Natural killer cell treated with Interleukin-12 subunit alpha and Interleukin-12 subunit beta and Interleukin-15 and Interleukin-18, amount 100 ng/mL, for 72 hours (primary cell): ENCODE measurements around the gene PCDHB16. TPM values are rescaled to one million over a fixed set of nuclear protein-coding genes. Genes with fewer than 3 reads are reported as not detected.
A peak's percentile ranks its signal among the peaks of the same experiment; 100 is the strongest.
"Not testable (repeated sequence)": the region's sequence is repeated elsewhere in the genome, so short reads cannot be mapped to it uniquely, and the experiment has no call there.

Experiments used
- ATAC-seq, 2 donors: fragments of 150-1000 bp; cut with Tn5 transposase in 1 of 2; sonication (Bioruptor Pico), chemical (Tn5 transposase) in 1 of 2; 2 replicates each; pipeline ENCODE4 v1.10.0; 2021
- DNase-seq: peaks from one replicate; pipeline ENCODE4 v3.0.0; 2022; ENCODE audit warnings: low spot score
- H3K27ac Mint-ChIP-seq, 2 donors: 1 replicate in 1 of 2; 2 replicates in 1 of 2; pipeline ENCODE4 v1.8.0; 2022; ENCODE audit warnings: mixed read lengths in 2 of 2, mild to moderate bottlenecking in 1 of 2, moderate library complexity in 1 of 2
- H3K27me3 Mint-ChIP-seq, 2 donors: 1 replicate in 1 of 2; 2 replicates in 1 of 2; pipeline ENCODE4 v1.8.0; 2022; ENCODE audit warnings: mixed read lengths in 2 of 2
- H3K36me3 Mint-ChIP-seq: one replicate; pipeline ENCODE4 v1.8.0; 2022; ENCODE audit warnings: mixed read lengths
- H3K4me1 Mint-ChIP-seq, 2 donors: 1 replicate in 1 of 2; 2 replicates in 1 of 2; pipeline ENCODE4 v1.8.0; 2022; ENCODE audit warnings: low read depth in 2 of 2, mixed read lengths in 2 of 2, mild to moderate bottlenecking in 1 of 2
- H3K4me3 Mint-ChIP-seq: one replicate; pipeline ENCODE4 v1.8.0; 2022; ENCODE audit warnings: mixed read lengths
- H3K9me3 Mint-ChIP-seq: 2 replicates; pipeline ENCODE4 v1.8.0; 2022; ENCODE audit warnings: mixed read lengths
- total RNA-seq, 2 donors: library from RNA; stranded (reverse); gene quantifications; one replicate each; pipeline ENCODE4 v1.2.3, GENCODE V29; 2022

PCDHB16 gene
- total RNA-seq, 2 donors from 2014 or later, result not detected

DNA sequence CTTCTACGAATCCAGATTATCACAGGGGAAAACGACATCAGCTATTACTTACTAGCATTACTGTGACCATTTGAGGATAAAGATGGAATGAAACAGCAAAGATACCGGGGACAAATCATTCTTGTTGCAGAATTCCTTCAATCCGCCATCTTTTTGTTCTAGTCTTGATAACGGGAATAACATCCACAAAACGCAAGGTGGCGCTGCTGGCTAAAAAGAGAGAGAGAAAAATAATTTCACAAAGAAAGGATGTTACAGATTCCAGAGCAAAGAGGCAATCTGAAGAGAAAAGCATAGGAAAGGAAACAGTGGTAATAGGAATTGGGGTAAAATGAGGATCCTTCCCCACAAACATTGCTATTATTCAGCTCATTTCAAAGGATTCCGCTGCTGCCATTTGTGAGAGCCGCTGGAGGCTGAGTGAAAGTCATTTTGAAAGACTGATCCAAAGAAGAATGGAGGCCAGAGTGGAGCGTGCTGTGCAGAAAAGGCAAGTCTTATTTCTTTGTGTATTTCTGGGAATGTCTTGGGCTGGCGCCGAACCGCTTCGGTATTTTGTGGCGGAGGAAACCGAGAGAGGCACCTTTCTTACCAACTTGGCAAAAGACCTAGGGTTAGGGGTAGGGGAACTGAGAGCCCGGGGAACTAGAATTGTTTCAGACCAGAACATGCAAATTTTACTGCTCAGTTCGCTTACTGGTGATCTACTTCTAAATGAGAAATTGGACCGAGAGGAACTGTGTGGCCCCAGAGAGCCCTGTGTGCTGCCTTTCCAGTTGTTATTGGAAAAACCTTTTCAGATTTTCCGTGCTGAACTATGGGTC lies 9.6 kb upstream of the PCDHB16 start, which contains the start of gene PCDHB7:
PCDHB7 (plus strand) TSS at position 264 of the 824 bp plus-strand sequence; CDS start at position 456, 192 bp downstream.
- ATAC-seq (no peak), DNase-seq (no peak)
- Mint-ChIP-seq H3K9me3 (peaks cover 8% of the 10 kb centered on the region), H3K36me3 (peaks cover 11% of the 10 kb centered on the region), H3K27me3 (peaks cover 11 to 35% of the 10 kb centered on the region in 2 donors), H3K4me3 (no peak within 1 kb of the TSS), H3K27ac (no peak within 1 kb of the TSS), H3K4me1 (no peaks in the 10 kb centered on the region)

DNA sequence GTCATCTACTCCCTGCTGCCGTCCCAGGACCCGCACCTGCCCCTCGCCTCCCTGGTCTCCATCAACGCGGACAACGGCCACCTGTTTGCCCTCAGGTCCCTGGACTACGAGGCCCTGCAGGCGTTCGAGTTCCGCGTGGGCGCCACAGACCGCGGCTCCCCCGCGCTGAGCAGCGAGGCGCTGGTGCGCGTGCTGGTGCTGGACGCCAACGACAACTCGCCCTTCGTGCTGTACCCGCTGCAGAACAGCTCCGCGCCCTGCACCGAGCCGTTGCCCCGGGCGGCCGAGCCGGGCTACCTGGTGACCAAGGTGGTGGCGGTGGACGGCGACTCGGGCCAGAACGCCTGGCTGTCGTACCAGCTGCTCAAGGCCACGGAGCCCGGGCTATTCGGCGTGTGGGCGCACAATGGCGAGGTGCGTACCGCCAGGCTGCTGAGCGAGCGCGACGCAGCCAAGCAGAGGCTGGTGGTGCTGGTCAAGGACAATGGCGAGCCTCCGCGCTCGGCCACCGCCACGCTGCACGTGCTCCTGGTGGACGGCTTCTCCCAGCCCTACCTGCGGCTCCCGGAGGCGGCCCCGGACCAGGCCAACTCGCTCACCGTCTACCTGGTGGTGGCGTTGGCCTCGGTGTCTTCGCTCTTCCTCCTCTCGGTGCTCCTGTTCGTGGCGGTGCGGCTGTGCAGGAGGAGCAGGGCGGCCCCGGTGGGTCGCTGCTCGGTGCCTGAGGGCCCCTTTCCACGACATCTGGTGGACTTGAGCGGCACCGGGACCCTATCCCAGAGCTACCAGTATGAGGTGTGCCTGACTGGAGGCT lies 7.7 kb upstream of the PCDHB16 start:
- H3K4me3 Mint-ChIP-seq, ATAC-seq, H3K9me3 Mint-ChIP-seq, DNase-seq, H3K27ac Mint-ChIP-seq, H3K36me3 Mint-ChIP-seq, H3K4me1 Mint-ChIP-seq: not testable (repeated sequence)
- peaks cover 6 to 22% of the 10 kb centered on the region in 2 donors for H3K27me3 Mint-ChIP-seq

DNA sequence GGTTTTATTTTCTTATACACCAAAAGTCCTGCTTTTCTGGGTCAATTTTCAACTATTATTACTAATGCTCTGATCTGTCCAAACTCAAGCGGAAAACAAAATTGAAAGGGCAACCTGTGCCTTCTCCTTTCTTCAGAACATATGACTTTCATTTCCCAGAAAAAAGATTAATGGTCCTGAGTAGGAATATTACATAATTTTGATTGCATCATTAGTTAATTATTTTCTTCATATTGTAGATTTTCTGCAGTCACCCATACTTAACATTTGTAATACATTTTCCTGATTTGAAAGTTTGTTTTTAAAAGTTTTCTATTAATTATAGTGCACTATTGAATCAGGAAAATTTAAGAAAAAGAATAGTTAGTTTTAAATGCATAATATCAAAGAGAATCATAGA lies 6.3 kb upstream of the PCDHB16 start:
- DNase-seq (no peak), ATAC-seq (no peak)
- peaks cover 6 to 9% of the 10 kb centered on the region in 2 donors for H3K27me3 Mint-ChIP-seq
- no peaks in the 10 kb centered on the region for H3K9me3 Mint-ChIP-seq
- no peak overlapping the region for H3K4me3 Mint-ChIP-seq
- H3K36me3 Mint-ChIP-seq, result peaks cover 6% of the 10 kb centered on the region
- H3K4me1 Mint-ChIP-seq, result no peaks in the 10 kb centered on the region
- no peak overlapping the region for H3K27ac Mint-ChIP-seq

DNA sequence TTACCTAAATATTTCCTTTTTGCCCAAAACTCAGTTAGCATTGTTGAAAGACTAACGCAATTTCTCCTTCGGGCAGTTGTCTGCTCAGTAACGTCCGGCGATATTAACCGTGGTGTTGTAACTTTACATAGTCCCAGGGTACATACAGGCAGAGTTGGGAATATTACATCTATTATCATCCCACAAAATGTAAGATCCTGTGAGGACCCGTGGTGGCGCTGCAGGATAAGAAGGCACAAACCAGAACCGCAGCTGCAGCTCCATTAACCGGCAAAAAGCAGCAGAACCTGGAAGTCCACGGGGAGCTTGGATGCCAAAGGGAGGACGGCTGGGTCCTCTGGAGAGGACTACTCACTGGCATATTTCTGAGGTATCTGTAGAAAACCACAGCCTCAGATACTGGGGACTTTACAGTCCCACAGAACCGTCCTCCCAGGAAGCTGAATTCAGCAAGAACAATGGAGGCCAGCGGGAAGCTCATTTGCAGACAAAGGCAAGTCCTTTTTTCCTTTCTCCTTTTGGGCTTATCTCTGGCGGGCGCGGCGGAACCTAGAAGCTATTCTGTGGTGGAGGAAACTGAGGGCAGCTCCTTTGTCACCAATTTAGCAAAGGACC lies 4.5 kb upstream of the PCDHB16 start, which contains the start of gene PCDHB8:
PCDHB8 (plus strand) TSS at position 214 of the 615 bp plus-strand sequence; CDS start at position 459, 245 bp downstream.
- H3K36me3 Mint-ChIP-seq, ATAC-seq, H3K9me3 Mint-ChIP-seq: not testable (repeated sequence)

DNA sequence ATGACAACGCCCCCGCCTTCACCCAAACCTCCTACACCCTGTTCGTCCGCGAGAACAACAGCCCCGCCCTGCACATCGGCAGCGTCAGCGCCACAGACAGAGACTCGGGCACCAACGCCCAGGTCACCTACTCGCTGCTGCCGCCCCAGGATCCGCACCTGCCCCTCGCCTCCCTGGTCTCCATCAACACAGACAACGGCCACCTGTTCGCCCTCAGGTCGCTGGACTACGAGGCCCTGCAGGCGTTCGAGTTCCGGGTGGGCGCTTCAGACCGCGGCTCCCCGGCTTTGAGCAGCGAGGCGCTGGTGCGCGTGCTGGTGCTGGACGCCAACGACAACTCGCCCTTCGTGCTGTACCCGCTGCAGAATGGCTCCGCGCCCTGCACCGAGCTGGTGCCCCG lies 2.8 kb upstream of the PCDHB16 start:
- not testable (repeated sequence) for H3K4me1 Mint-ChIP-seq, DNase-seq, H3K27ac Mint-ChIP-seq, ATAC-seq, H3K4me3 Mint-ChIP-seq, H3K36me3 Mint-ChIP-seq, H3K9me3 Mint-ChIP-seq
- peaks cover 9 to 11% of the 10 kb centered on the region in 2 donors for H3K27me3 Mint-ChIP-seq

More for the DNA sequence above, 4.5 kb upstream of the PCDHB16 start, which contains the start of gene PCDHB8:
- H3K4me1 Mint-ChIP-seq, H3K4me3 Mint-ChIP-seq, H3K27ac Mint-ChIP-seq, DNase-seq: not testable (repeated sequence)
- H3K27me3 Mint-ChIP-seq, result peaks cover 10 to 11% of the 10 kb centered on the region in 2 donors

DNA sequence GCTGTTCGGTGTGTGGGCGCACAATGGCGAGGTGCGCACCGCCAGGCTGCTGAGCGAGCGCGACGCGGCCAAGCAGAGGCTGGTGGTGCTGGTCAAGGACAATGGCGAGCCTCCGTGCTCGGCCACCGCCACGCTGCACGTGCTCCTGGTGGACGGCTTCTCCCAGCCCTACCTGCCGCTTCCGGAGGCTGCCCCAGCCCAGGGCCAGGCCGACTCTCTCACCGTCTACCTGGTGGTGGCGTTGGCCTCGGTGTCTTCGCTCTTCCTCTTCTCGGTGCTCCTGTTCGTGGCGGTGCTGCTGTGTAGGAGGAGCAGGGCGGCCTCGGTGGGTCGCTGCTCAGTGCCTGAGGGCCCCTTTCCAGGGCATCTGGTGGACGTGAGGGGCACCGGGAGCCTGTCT lies 2.3 kb upstream of the PCDHB16 start:
- H3K9me3 Mint-ChIP-seq, H3K4me1 Mint-ChIP-seq, H3K4me3 Mint-ChIP-seq, ATAC-seq, DNase-seq, H3K36me3 Mint-ChIP-seq, H3K27ac Mint-ChIP-seq: not testable (repeated sequence)
- peaks cover 13 to 15% of the 10 kb centered on the region in 2 donors for H3K27me3 Mint-ChIP-seq

DNA sequence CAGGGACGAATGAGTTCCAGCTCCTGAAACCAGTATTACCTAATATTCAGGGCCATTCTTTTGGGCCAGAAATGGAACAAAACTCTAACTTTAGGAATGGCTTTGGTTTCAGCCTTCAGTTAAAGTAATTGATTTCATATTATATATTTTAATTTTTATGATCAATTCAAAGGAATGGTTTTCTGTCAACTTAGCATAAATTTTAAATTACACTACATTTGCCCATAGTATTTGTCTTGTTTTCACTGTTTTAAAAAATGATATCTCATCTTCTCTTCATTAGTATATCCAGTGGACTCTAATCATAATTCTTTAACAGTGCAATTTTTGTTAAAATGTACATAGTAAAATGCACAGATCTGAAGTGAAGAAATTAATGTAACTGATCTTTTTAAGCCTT lies 1.9 kb upstream of the PCDHB16 start:
- H3K27me3 Mint-ChIP-seq, result peaks cover 16% of the 10 kb centered on the region in 2 donors
- peaks cover 0 to 3% of the 10 kb centered on the region in 2 donors for H3K4me1 Mint-ChIP-seq
- DNase-seq (no peak), ATAC-seq (no peak)
- no peak overlapping the region for H3K27ac Mint-ChIP-seq
- H3K36me3 Mint-ChIP-seq, result peaks cover 12% of the 10 kb centered on the region
- no peak overlapping the region for H3K4me3 Mint-ChIP-seq
- peaks cover 3% of the 10 kb centered on the region for H3K9me3 Mint-ChIP-seq

DNA sequence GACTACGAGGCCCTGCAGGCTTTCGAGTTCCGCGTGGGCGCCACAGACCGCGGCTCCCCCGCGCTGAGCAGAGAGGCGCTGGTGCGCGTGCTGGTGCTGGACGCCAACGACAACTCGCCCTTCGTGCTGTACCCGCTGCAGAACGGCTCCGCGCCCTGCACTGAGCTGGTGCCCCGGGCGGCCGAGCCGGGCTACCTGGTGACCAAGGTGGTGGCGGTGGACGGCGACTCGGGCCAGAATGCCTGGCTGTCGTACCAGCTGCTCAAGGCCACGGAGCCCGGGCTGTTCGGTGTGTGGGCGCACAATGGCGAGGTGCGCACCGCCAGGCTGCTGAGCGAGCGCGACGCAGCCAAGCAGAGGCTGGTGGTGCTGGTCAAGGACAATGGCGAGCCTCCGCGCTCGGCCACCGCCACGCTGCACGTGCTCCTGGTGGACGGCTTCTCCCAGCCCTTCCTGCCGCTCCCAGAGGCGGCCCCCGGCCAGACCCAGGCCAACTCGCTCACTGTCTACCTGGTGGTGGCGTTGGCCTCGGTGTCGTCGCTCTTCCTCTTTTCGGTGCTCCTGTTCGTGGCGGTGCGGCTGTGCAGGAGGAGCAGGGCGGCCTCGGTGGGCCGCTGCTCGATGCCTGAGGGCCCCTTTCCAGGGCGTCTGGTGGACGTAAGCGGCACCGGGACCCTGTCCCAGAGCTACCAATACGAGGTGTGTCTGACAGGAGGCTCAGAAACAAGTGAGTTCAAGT lies 2.1 kb downstream of the PCDHB16 start:
- Mint-ChIP-seq H3K36me3 (peaks cover 31% of the 10 kb centered on the region), H3K27me3 (peaks cover 22 to 43% of the 10 kb centered on the region in 2 donors)
- H3K27ac Mint-ChIP-seq, DNase-seq, H3K9me3 Mint-ChIP-seq, H3K4me3 Mint-ChIP-seq, H3K4me1 Mint-ChIP-seq, ATAC-seq: not testable (repeated sequence)

DNA sequence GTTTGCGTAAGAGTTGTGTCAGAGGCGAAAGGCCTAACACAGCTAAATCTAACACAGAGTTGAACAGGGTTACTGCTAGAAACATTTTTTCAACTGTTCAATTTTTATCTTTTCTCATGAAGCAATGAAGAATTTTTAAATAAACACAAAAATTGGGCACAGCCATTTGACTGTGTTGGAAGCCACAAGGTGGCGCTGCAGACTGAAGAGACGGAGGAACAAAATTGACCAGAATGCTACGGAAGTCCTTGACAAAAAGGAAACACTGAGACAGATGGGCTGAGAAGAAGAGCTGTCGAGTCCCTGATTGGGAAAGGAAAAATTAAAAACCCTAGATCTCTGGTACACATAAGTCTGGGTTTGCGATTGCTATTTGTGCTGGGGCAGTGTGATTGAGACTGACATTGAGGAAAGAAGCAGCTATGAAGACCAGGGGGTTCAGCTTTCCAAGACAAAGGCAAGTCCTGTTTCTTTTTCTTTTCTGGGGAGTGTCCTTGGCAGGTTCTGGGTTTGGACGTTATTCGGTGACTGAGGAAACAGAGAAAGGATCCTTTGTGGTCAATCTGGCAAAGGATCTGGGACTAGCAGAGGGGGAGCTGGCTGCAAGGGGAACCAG lies 4.8 kb downstream of the PCDHB16 start, which contains the start of gene PCDHB9:
PCDHB9 (plus strand) TSS at position 265 of the 616 bp plus-strand sequence; CDS start at position 423, 158 bp downstream.
- Mint-ChIP-seq H3K4me1 (peaks cover 5 to 6% of the 10 kb centered on the region in 2 donors), H3K27me3 (peaks cover 24 to 42% of the 10 kb centered on the region in 2 donors), H3K36me3 (peaks cover 31% of the 10 kb centered on the region), H3K4me3 (peak within 1 kb of the TSS; percentile 44), H3K27ac (no peak within 1 kb of the TSS), H3K9me3 (peaks cover 6% of the 10 kb centered on the region)
- DNase-seq (no peak), ATAC-seq (no peak)

DNA sequence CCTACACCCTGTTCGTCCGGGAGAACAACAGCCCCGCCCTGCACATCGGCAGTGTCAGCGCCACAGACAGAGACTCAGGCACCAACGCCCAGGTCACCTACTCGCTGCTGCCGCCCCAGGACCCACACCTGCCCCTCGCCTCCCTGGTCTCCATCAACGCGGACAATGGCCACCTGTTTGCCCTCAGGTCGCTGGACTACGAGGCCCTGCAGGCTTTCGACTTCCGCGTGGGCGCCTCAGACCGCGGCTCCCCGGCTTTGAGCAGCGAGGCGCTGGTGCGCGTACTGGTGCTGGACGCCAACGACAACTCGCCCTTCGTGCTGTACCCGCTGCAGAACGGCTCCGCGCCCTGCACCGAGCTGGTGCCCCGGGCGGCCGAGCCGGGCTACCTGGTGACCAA lies 6.5 kb downstream of the PCDHB16 start:
- not testable (repeated sequence) for H3K4me1 Mint-ChIP-seq, H3K4me3 Mint-ChIP-seq, H3K9me3 Mint-ChIP-seq, DNase-seq, H3K27ac Mint-ChIP-seq, ATAC-seq
- H3K27me3 Mint-ChIP-seq, result peaks cover 20 to 44% of the 10 kb centered on the region in 2 donors
- peaks cover 26% of the 10 kb centered on the region for H3K36me3 Mint-ChIP-seq

DNA sequence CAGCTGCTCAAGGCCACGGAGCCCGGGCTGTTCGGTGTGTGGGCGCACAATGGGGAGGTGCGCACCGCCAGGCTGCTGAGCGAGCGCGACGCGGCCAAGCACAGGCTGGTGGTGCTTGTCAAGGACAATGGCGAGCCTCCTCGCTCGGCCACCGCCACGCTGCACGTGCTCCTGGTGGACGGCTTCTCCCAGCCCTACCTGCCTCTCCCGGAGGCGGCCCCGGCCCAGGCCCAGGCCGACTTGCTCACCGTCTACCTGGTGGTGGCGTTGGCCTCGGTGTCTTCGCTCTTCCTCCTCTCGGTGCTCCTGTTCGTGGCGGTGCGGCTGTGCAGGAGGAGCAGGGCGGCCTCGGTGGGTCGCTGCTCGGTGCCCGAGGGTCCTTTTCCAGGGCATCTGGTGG lies 6.9 kb downstream of the PCDHB16 start:
- not testable (repeated sequence) for DNase-seq, ATAC-seq, H3K4me3 Mint-ChIP-seq, H3K27ac Mint-ChIP-seq, H3K4me1 Mint-ChIP-seq, H3K9me3 Mint-ChIP-seq
- peaks cover 20 to 44% of the 10 kb centered on the region in 2 donors for H3K27me3 Mint-ChIP-seq
- peaks cover 26% of the 10 kb centered on the region for H3K36me3 Mint-ChIP-seq

DNA sequence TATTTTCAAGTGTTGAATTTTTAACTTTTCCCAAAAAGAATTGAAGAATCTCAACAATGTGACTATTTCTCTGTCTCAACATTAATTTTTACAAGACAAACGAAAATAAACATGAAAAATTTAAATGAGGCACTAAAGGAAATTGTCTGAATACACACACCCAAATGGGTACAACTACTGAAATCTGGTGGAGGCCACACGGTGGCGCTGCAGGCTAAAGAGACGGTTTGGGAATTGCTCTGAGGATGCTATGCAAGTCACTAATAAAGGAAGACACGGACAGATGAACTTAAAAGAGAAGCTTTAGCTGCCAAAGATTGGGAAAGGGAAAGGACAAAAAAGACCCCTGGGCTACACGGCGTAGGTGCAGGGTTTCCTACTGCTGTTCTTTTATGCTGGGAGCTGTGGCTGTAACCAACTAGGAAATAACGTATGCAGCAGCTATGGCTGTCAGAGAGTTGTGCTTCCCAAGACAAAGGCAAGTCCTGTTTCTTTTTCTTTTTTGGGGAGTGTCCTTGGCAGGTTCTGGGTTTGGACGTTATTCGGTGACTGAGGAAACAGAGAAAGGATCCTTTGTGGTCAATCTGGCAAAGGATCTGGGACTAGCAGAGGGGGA lies 10.0 kb downstream of the PCDHB16 start, which contains the start of gene PCDHB10:
PCDHB10 (plus strand) TSS at position 244 of the 616 bp plus-strand sequence; CDS start at position 444, 200 bp downstream.
- ATAC-seq, result no peak
- no peak for DNase-seq
- peaks cover 13 to 31% of the 10 kb centered on the region in 2 donors for H3K27me3 Mint-ChIP-seq

More for the DNA sequence above, 10.0 kb downstream of the PCDHB16 start, which contains the start of gene PCDHB10:
- Mint-ChIP-seq H3K27ac (no peak within 1 kb of the TSS), H3K4me1 (peaks cover under 1 to 2% of the 10 kb centered on the region in 2 donors), H3K9me3 (peaks cover 10% of the 10 kb centered on the region), H3K36me3 (peaks cover 27% of the 10 kb centered on the region), H3K4me3 (no peak within 1 kb of the TSS)
